Panc1 (cell line): ENCODE results near the gene TNPO3. TPM values are rescaled to one million over a fixed set of nuclear protein-coding genes. Genes with fewer than 3 reads are reported as not detected.
"Not testable (repeated sequence)": the region's sequence is repeated elsewhere in the genome, so short reads cannot be mapped to it uniquely, and the experiment has no call there.

Source experiments
- ATAC-seq: fragments of 200-7000 bp; cut with Tn5 transposase; 2 replicates; pipeline ENCODE4 v1.9.1; 2020; ENCODE audit warnings: mild to moderate bottlenecking, moderate library complexity
- BruUV-seq: library from RNA; stranded (reverse); fragments of 400-500 nt; replicated peaks from 2 replicates; lab custom pipeline; 2021; lab: Mats Ljungman, UMichigan
- CTCF ChIA-PET: fragments of 300-600 bp; sonication (Branson Sonifier 250); formaldehyde crosslinking; loops from one replicate; lab custom pipeline; 2022; ENCODE audit warnings: antibody characterized with exemption; lab: Charles Lee
- POLR2A ChIA-PET: fragments of 300-600 bp; sonication (Branson Sonifier 250); formaldehyde crosslinking; loops from one replicate; lab custom pipeline; 2022; ENCODE audit warnings: antibody characterized with exemption; lab: Charles Lee
- DNase-seq: peaks from one replicate; pipeline ENCODE4 v3.0.0-alpha.2; 2010; ENCODE audit warnings: low read depth, low spot score
- H3K27ac ChIP-seq: 2 replicates; pipeline ENCODE4 v1.5.1; 2011; ENCODE audit warnings: mild to moderate bottlenecking, low read length, inconsistent platforms
- H3K27me3 ChIP-seq: fragments of 200-500 bp; sonication (Bioruptor generic); 2 replicates; pipeline ENCODE4 v1.6.0; 2014; ENCODE audit warnings: low read length, inconsistent platforms; ENCODE audit not compliant: control insufficient read depth, insufficient read depth
- H3K36me3 ChIP-seq: fragments of 200-500 bp; sonication (Bioruptor generic); 2 replicates; pipeline ENCODE4 v1.5.1; 2014; ENCODE audit warnings: inconsistent platforms, mild to moderate bottlenecking, low read length, moderate library complexity; ENCODE audit not compliant: control insufficient read depth, insufficient read depth
- H3K4me1 ChIP-seq: 2 replicates; pipeline ENCODE4 v1.5.1; 2011; ENCODE audit warnings: inconsistent platforms, mild to moderate bottlenecking, low read length, moderate library complexity; ENCODE audit not compliant: control insufficient read depth, insufficient read depth
- H3K4me3 ChIP-seq, 2 experiments: 2 replicates each; pipeline ENCODE4 v1.5.1; 2011 to 2012; ENCODE audit warnings: low read depth in 2 of 2, low read length in 2 of 2, mild to moderate bottlenecking in 2 of 2, inconsistent platforms in 1 of 2, moderate library complexity in 1 of 2
- H3K9me3 ChIP-seq: fragments of 200-500 bp; sonication (Bioruptor generic); 2 replicates; pipeline ENCODE4 v1.5.1; 2014; ENCODE audit warnings: low read depth, mild to moderate bottlenecking, inconsistent platforms, low read length, moderate library complexity; ENCODE audit not compliant: control insufficient read depth, insufficient read depth
- POLR2AphosphoS5 ChIP-seq: IDR thresholded peaks from 2 replicates; pipeline ENCODE4 v1.6.1; 2012; ENCODE audit warnings: mild to moderate bottlenecking, low read depth, low read length, moderate library complexity
- SIN3A ChIP-seq: IDR thresholded peaks from 2 replicates; pipeline ENCODE4 v1.6.1; 2012; ENCODE audit warnings: low read depth, mild to moderate bottlenecking, low read length, moderate library complexity, borderline replicate concordance; ENCODE audit not compliant: insufficient read depth
- TCF7L2 ChIP-seq: IDR thresholded peaks from 2 replicates; pipeline ENCODE4 v1.6.1; 2011; ENCODE audit warnings: mild to moderate bottlenecking, low read depth, low read length, inconsistent platforms
- in situ Hi-C: cut with HindIII; loops from 2 replicates; pipeline ENCODE4 v1.10.0; 2016; ENCODE audit warnings: low sequenced_read_pairs, low pct_unique_long_range_greater_than_20kb
- intact Hi-C: fragments of 100-400 bp; cut with micrococcal nuclease; formaldehyde crosslinking; loops from one replicate; pipeline ENCODE4 v1.10.0; 2022; ENCODE audit not compliant: unreplicated experiment
- total RNA-seq: library from RNA; stranded (reverse); gene quantifications from one replicate; pipeline ENCODE4 v1.2.1, GENCODE V29; 2021; ENCODE audit not compliant: unreplicated experiment
- TF ChIP-seq, protein P1 (sequence below): fragments of 450-650 bp; IDR thresholded peaks from 2 replicates; pipeline ENCODE4 v1.5.1; 2017; ENCODE audit warnings: mild to moderate bottlenecking
- TF ChIP-seq, protein P2 (sequence below), 2 experiments: IDR thresholded peaks; 2 replicates each; pipeline ENCODE4 v1.6.1; 2011 to 2012; ENCODE audit warnings: low read depth in 2 of 2, control low read depth in 1 of 2, low read length in 1 of 2, mild to moderate bottlenecking in 1 of 2, moderate library complexity in 1 of 2; ENCODE audit not compliant: insufficient read depth in 1 of 2

TNPO3 gene
- total RNA-seq, 1 experiment from 2014 or later, result 71.8 TPM

DNA sequence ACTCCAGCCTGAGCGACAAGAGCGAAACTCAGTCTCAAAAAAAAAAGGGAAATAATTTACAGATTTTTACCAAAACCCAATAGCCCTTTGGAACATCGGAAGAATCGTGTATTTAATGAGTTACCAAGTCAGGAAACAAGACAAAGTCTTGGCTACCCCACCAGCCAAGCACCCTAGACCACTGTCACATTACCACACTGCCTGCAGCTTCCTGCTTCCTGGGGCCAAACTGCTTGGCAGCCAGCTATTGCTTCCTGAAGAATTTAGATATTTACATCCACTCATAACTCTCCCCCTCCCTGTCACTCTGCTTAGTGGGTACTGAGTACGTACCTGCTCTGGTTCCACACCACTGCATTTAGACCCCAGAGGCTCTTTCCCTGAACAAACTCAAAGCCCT, 14.1 kb upstream of the TNPO3 start:
- ChIA-PET POLR2A (no interaction called here), CTCF (no interaction called here)
- no TSS peak for BruUV-seq
- Histone ChIP-seq H3K4me1 (no peaks in the 10 kb centered on the region), H3K27me3 (no peaks in the 10 kb centered on the region; the same call in 1 of the 2 replicates), H3K4me3 (no peak overlapping the region), H3K36me3 (no peaks in the 10 kb centered on the region), H3K9me3 (no peaks in the 10 kb centered on the region), H3K27ac (no peak overlapping the region)
- TF ChIP-seq TCF7L2 (no peak), POLR2AphosphoS5 (no peak), SIN3A (no peak)
- TF ChIP-seq, protein P1, sequence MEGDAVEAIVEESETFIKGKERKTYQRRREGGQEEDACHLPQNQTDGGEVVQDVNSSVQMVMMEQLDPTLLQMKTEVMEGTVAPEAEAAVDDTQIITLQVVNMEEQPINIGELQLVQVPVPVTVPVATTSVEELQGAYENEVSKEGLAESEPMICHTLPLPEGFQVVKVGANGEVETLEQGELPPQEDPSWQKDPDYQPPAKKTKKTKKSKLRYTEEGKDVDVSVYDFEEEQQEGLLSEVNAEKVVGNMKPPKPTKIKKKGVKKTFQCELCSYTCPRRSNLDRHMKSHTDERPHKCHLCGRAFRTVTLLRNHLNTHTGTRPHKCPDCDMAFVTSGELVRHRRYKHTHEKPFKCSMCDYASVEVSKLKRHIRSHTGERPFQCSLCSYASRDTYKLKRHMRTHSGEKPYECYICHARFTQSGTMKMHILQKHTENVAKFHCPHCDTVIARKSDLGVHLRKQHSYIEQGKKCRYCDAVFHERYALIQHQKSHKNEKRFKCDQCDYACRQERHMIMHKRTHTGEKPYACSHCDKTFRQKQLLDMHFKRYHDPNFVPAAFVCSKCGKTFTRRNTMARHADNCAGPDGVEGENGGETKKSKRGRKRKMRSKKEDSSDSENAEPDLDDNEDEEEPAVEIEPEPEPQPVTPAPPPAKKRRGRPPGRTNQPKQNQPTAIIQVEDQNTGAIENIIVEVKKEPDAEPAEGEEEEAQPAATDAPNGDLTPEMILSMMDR, result no peak
- TF ChIP-seq, protein P2, sequence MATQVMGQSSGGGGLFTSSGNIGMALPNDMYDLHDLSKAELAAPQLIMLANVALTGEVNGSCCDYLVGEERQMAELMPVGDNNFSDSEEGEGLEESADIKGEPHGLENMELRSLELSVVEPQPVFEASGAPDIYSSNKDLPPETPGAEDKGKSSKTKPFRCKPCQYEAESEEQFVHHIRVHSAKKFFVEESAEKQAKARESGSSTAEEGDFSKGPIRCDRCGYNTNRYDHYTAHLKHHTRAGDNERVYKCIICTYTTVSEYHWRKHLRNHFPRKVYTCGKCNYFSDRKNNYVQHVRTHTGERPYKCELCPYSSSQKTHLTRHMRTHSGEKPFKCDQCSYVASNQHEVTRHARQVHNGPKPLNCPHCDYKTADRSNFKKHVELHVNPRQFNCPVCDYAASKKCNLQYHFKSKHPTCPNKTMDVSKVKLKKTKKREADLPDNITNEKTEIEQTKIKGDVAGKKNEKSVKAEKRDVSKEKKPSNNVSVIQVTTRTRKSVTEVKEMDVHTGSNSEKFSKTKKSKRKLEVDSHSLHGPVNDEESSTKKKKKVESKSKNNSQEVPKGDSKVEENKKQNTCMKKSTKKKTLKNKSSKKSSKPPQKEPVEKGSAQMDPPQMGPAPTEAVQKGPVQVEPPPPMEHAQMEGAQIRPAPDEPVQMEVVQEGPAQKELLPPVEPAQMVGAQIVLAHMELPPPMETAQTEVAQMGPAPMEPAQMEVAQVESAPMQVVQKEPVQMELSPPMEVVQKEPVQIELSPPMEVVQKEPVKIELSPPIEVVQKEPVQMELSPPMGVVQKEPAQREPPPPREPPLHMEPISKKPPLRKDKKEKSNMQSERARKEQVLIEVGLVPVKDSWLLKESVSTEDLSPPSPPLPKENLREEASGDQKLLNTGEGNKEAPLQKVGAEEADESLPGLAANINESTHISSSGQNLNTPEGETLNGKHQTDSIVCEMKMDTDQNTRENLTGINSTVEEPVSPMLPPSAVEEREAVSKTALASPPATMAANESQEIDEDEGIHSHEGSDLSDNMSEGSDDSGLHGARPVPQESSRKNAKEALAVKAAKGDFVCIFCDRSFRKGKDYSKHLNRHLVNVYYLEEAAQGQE (IDR thresholded peaks at IDR 0.05; ENCODE audit: insufficient read depth in 1 of 2, low read depth in 2 of 2, low read length in 1 of 2), result no peak
- intact Hi-C loops, result no loop called here
- DNase-seq (no peak), ATAC-seq (no peak)
- in situ Hi-C loops, result no loop called here

DNA sequence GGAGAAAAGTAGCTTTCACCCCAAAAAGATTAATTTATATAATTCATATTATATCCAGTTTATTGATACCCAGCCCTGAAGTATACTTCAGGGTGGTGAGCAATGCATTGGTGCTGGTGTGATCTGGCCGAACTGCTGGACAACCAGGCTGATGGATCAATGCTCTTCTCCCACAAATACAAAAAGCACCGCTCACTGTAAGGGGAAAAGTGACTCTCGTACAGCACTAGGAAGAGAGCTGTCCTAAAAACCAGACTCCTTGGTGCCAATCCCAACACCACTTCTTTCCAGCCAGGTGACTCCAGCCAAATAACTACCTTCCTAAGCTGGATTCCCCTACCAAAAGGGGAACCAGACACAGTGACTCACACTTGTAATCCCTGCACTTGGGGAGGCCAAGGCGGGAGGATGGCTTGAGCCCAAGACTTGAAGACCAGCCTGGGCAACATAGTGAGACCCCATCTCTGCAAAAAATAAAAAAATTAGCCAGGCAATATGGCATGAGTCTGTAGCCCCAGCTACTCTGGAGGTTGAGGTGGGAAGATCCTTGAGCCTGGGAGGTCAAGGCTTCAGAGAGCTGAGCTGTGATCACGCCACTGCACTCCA, 13.1 kb upstream of the TNPO3 start:
- H3K36me3 ChIP-seq, result no peaks in the 10 kb centered on the region
- POLR2A ChIA-PET, result no interaction called here
- ATAC-seq, result no peak
- H3K27me3 ChIP-seq, result no peaks in the 10 kb centered on the region; the same call in 1 of the 2 replicates
- H3K27ac ChIP-seq, result no peak overlapping the region
- TF ChIP-seq POLR2AphosphoS5 (no peak), SIN3A (no peak), TCF7L2 (no peak)
- TF ChIP-seq, protein P1, result no peak
- TF ChIP-seq, protein P2 (IDR thresholded peaks at IDR 0.05; ENCODE audit: insufficient read depth in 1 of 2, low read depth in 2 of 2, low read length in 1 of 2), result no peak
- DNase-seq, result no peak
- H3K4me1 ChIP-seq, result no peaks in the 10 kb centered on the region
- no TSS peak for BruUV-seq
- in situ Hi-C loops (no loop called here), intact Hi-C loops (no loop called here)
- no peaks in the 10 kb centered on the region for H3K9me3 ChIP-seq
- CTCF ChIA-PET, result interaction anchor here (0.8 to 1.1 kb wide), 2 partner anchors 24 to 26 kb away, joined by 4 to 7 read pairs; no protein-coding TSS in a partner anchor
- H3K4me3 ChIP-seq, result no peak overlapping the region

DNA sequence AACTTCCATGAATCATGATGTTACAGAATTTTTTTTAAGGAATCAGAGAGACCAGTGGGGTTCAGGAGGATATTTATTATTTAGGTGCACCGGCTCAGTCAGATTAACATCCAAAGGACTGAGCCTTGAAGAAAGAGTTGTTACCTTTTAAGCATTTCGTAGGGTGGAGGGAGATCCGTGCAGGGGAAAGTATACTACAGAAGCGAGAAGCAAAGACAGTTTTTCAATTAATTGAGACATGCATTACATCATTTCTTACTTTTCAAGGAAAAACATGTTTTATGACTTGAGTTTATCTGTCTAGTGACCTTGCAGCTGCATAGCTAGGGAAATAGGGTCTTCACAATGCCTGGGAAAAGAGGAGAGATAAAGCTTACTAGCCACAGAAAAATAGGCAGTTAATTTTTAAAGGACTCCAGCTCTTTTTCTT, 12.2 kb upstream of the TNPO3 start:
- H3K9me3 ChIP-seq, POLR2A ChIA-PET, H3K4me1 ChIP-seq, intact Hi-C loops, DNase-seq, H3K27me3 ChIP-seq, ATAC-seq, in situ Hi-C loops, H3K4me3 ChIP-seq, H3K27ac ChIP-seq, H3K36me3 ChIP-seq, BruUV-seq: not testable (repeated sequence)
- CTCF ChIA-PET, result interaction anchor here (1.1 kb wide), 1 partner anchor 25 kb away, joined by 4 read pairs; no protein-coding TSS in a partner anchor
